ENCODE measurements around the gene OR1I1.

- no peak for TF ChIP-seq CTCF (IDR thresholded peaks at IDR 0.05)
- no peak for TF ChIP-seq POLR2A (IDR thresholded peaks at IDR 0.05)
Measured at GRCh38 chr19:15128162-15128770, 46.3 kb downstream of the OR1I1 start.

All from adrenal gland (tissue), 5 donors.